Middle frontal gyrus (tissue), 1 donor: ENCODE results near the gene RBP2.

ENCODE experiments used
- DNase-seq: peaks from one replicate; pipeline ENCODE4 v3.0.0-alpha.2; 2015; ENCODE audit warnings: low spot score; ENCODE audit errors: extremely low spot score

The RBP2 gene

GRCh38 chr3:139476348-139476747 is at the start of gene RBP2:
Gene RBP2 (minus strand): TSS chr3:139476516. CDS start chr3:139476459, 57 bp downstream.
- no peak for DNase-seq

GRCh38 chr3:139524841-139525636 is 48.7 kb upstream of the RBP2 start:
- DNase-seq: no peak

- no peak for DNase-seq
Measured at GRCh38 chr3:139523718-139524117, 47.4 kb upstream of the RBP2 start.

GRCh38 chr3:139523166-139523565 is 46.9 kb upstream of the RBP2 start:
- DNase-seq: no peak

GRCh38 chr3:139522421-139522820 is 46.1 kb upstream of the RBP2 start:
- no peak for DNase-seq

GRCh38 chr3:139521816-139522215 is 45.5 kb upstream of the RBP2 start:
- DNase-seq: no peak

- DNase-seq: no peak
Measured at GRCh38 chr3:139521144-139521543, 44.8 kb upstream of the RBP2 start.

- no peak for DNase-seq
Measured at GRCh38 chr3:139519998-139520737, 43.9 kb upstream of the RBP2 start.

- DNase-seq: no peak
Measured at GRCh38 chr3:139518926-139519842, 42.9 kb upstream of the RBP2 start.

GRCh38 chr3:139518306-139518705 is 42.0 kb upstream of the RBP2 start:
- DNase-seq: no peak

- DNase-seq: no peak
Measured at GRCh38 chr3:139517321-139518065, 41.2 kb upstream of the RBP2 start.

GRCh38 chr3:139514741-139515140 is 38.4 kb upstream of the RBP2 start:
- DNase-seq: no peak

- DNase-seq: no peak
Measured at GRCh38 chr3:139509631-139510030, 33.3 kb upstream of the RBP2 start.

GRCh38 chr3:139506766-139507165 is 30.4 kb upstream of the RBP2 start:
- no peak for DNase-seq

- no peak for DNase-seq
Measured at GRCh38 chr3:139505829-139506386, 29.6 kb upstream of the RBP2 start.

GRCh38 chr3:139499536-139499935 is 23.2 kb upstream of the RBP2 start:
- no peak for DNase-seq

GRCh38 chr3:139493826-139494385 is 17.6 kb upstream of the RBP2 start:
- DNase-seq: no peak

GRCh38 chr3:139491966-139492365 is 15.7 kb upstream of the RBP2 start:
- DNase-seq: no peak

GRCh38 chr3:139491027-139491700 is 14.8 kb upstream of the RBP2 start:
- DNase-seq: no peak

GRCh38 chr3:139482206-139482605 is 5.9 kb upstream of the RBP2 start:
- DNase-seq: no peak
